IPS-NIHi7 (cell line): ENCODE results near the gene FMN1.

ENCODE experiments used
- DNase-seq: peaks from one replicate; pipeline ENCODE4 v3.0.0; 2012; ENCODE audit warnings: mixed read lengths; ENCODE audit errors: extremely low spot score

The FMN1 gene

GRCh38 chr15:32880642-32881041 is 313.9 kb downstream of the FMN1 start:
- no peak for DNase-seq

- DNase-seq = no peak
Observed at GRCh38 chr15:32879980-32880379, 314.5 kb downstream of the FMN1 start.

- DNase-seq = no peak
Observed at GRCh38 chr15:32878869-32879805, 315.4 kb downstream of the FMN1 start.

GRCh38 chr15:32878342-32878741 is 316.2 kb downstream of the FMN1 start:
- no peak for DNase-seq

- no peak for DNase-seq
Observed at GRCh38 chr15:32877252-32878019, 317.1 kb downstream of the FMN1 start.

- DNase-seq = no peak
Observed at GRCh38 chr15:32873284-32874114, 321.0 kb downstream of the FMN1 start.

- no peak for DNase-seq
Observed at GRCh38 chr15:32872621-32873283, 321.8 kb downstream of the FMN1 start.

- DNase-seq = no peak
Observed at GRCh38 chr15:32871883-32872282, 322.6 kb downstream of the FMN1 start.

GRCh38 chr15:32870240-32871033 is 324.1 kb downstream of the FMN1 start:
- DNase-seq = no peak

- no peak for DNase-seq
Observed at GRCh38 chr15:32869776-32870175, 324.7 kb downstream of the FMN1 start.

GRCh38 chr15:32867313-32867626 is 327.2 kb downstream of the FMN1 start:
- no peak for DNase-seq

GRCh38 chr15:32866454-32867312 is 327.8 kb downstream of the FMN1 start:
- no peak for DNase-seq

- DNase-seq = no peak
Observed at GRCh38 chr15:32864841-32865240, 329.7 kb downstream of the FMN1 start.

- no peak for DNase-seq
Observed at GRCh38 chr15:32864051-32864450, 330.5 kb downstream of the FMN1 start.

- peak; percentile 26 for DNase-seq
Observed at GRCh38 chr15:32861761-32862160, 332.8 kb downstream of the FMN1 start.

- no peak for DNase-seq
Observed at GRCh38 chr15:32861174-32861573, 333.3 kb downstream of the FMN1 start.

GRCh38 chr15:32859996-32860395 is 334.5 kb downstream of the FMN1 start:
- no peak for DNase-seq

GRCh38 chr15:32859251-32859650 is 335.3 kb downstream of the FMN1 start:
- DNase-seq = no peak

GRCh38 chr15:32857732-32858131 is 336.8 kb downstream of the FMN1 start:
- no peak for DNase-seq

GRCh38 chr15:32856753-32857152 is 337.8 kb downstream of the FMN1 start:
- DNase-seq = no peak
